Stimulated activated naive CD4-positive, alpha-beta T cell (primary cell): Measurements from ENCODE around the gene GRIK4.

Source experiments
- DNase-seq, 6 experiments: peaks; one replicate each; lab custom pipeline; 2025; lab: John Stamatoyannopoulos, UW

Gene GRIK4

GRCh38 chr11:120914021-120914420 lies 402.5 kb downstream of the GRIK4 start:
- DNase-seq: no peak

GRCh38 chr11:120914601-120915000 lies 403.1 kb downstream of the GRIK4 start:
- DNase-seq: no peak

- DNase-seq: no peak
Measured at GRCh38 chr11:120917559-120918239, 406.2 kb downstream of the GRIK4 start.

- DNase-seq: no peak
Measured at GRCh38 chr11:120918257-120918656, 406.7 kb downstream of the GRIK4 start.

GRCh38 chr11:120919045-120919444 lies 407.5 kb downstream of the GRIK4 start:
- DNase-seq: no peak

- no peak for DNase-seq
Measured at GRCh38 chr11:120919566-120919965, 408.0 kb downstream of the GRIK4 start.

- no peak for DNase-seq
Measured at GRCh38 chr11:120923866-120924508, 412.4 kb downstream of the GRIK4 start.

- no peak for DNase-seq
Measured at GRCh38 chr11:120925944-120926343, 414.4 kb downstream of the GRIK4 start.

- no peak for DNase-seq
Measured at GRCh38 chr11:120928627-120929026, 417.1 kb downstream of the GRIK4 start.

- DNase-seq: no peak
Measured at GRCh38 chr11:120929090-120929489, 417.5 kb downstream of the GRIK4 start.

- DNase-seq: peak in 1 of 6 experiments; percentile 6
Measured at GRCh38 chr11:120929664-120930154, 418.2 kb downstream of the GRIK4 start.

GRCh38 chr11:120931057-120931779 lies 419.7 kb downstream of the GRIK4 start:
- no peak for DNase-seq

GRCh38 chr11:120932305-120932915 lies 420.9 kb downstream of the GRIK4 start:
- DNase-seq: no peak

GRCh38 chr11:120936356-120936755 lies 424.8 kb downstream of the GRIK4 start:
- DNase-seq: no peak

GRCh38 chr11:120937501-120937900 lies 426.0 kb downstream of the GRIK4 start:
- DNase-seq: no peak

- DNase-seq: no peak
Measured at GRCh38 chr11:120938260-120938659, 426.7 kb downstream of the GRIK4 start.

GRCh38 chr11:120940160-120940848 lies 428.8 kb downstream of the GRIK4 start:
- no peak for DNase-seq

- no peak for DNase-seq
Measured at GRCh38 chr11:120941000-120941399, 429.5 kb downstream of the GRIK4 start.

GRCh38 chr11:120942701-120943100 lies 431.2 kb downstream of the GRIK4 start:
- DNase-seq: no peak

GRCh38 chr11:120945042-120945441 lies 433.5 kb downstream of the GRIK4 start:
- no peak for DNase-seq

GRCh38 chr11:120950880-120951279 lies 439.3 kb downstream of the GRIK4 start:
- no peak for DNase-seq
